Esophagus muscularis mucosa (tissue), 4 donors: Measurements from ENCODE around the gene LAPTM5. TPM values are rescaled to one million over a fixed set of nuclear protein-coding genes. Genes with fewer than 3 reads are reported as not detected.

Source experiments
- DNase-seq: peaks from one replicate; pipeline ENCODE4 v3.0.0-alpha.2; 2017; ENCODE audit errors: extremely low spot score
- H3K27ac ChIP-seq, 4 donors: fragments of 200-600 bp; sonication (generic); replicated peaks in 1 of 4; 1 replicate in 3 of 4; 2 replicates in 1 of 4; pipeline ENCODE4 v1.5.1; 2016 to 2019; ENCODE audit warnings: mild to moderate bottlenecking in 1 of 4
- H3K27me3 ChIP-seq, 4 donors: fragments of 200-600 bp; sonication (generic); one replicate each; pipeline versions ENCODE4 v1.5.1 to v1.6.0; 2016 to 2019
- H3K36me3 ChIP-seq, 4 donors: fragments of 200-600 bp; sonication (generic); one replicate each; pipeline ENCODE4 v1.5.1; 2016 to 2019
- H3K4me1 ChIP-seq, 4 donors: fragments of 200-600 bp; sonication (generic); one replicate each; pipeline ENCODE4 v1.5.1; 2016 to 2019
- H3K4me3 ChIP-seq, 4 donors: fragments of 200-600 bp; sonication (generic); 1 replicate in 2 of 4; 2 replicates in 2 of 4; pipeline ENCODE4 v1.5.1; 2016 to 2019; ENCODE audit warnings: mild to moderate bottlenecking in 4 of 4, moderate library complexity in 1 of 4
- H3K9me3 ChIP-seq, 4 donors: fragments of 200-600 bp; sonication (generic); 1 replicate in 3 of 4; 2 replicates in 1 of 4; pipeline ENCODE4 v1.5.1; 2016 to 2019
- CTCF ChIP-seq, 3 experiments: fragments of 200-600 bp in 2 of 3; fragments of 450-650 bp in 1 of 3; sonication (generic) in 2 of 3; IDR thresholded peaks; one replicate each; pipeline ENCODE4 v1.5.1; 2017 to 2019; ENCODE audit warnings: antibody characterized with exemption in 3 of 3, mild to moderate bottlenecking in 2 of 3, moderate library complexity in 1 of 3
- EP300 ChIP-seq: sonication (generic); formaldehyde crosslinking; IDR thresholded peaks from one replicate; pipeline ENCODE4 v1.6.1; 2017; ENCODE audit warnings: antibody characterized with exemption
- POLR2A ChIP-seq: fragments of 450-650 bp; IDR thresholded peaks from one replicate; pipeline ENCODE4 v1.6.1; 2017; ENCODE audit warnings: antibody characterized with exemption, moderate library complexity, mild to moderate bottlenecking, low read depth
- POLR2AphosphoS5 ChIP-seq, 2 donors: sonication (generic); formaldehyde crosslinking; IDR thresholded peaks; one replicate each; pipeline ENCODE4 v1.6.1; 2017; ENCODE audit warnings: antibody characterized with exemption in 2 of 2
- WGBS: methylation state at CpG from one replicate; pipeline ENCODE4 v1.1.5; 2018; 5-methylcytosine and 5-hydroxymethylcytosine counted together
- intact Hi-C: fragments of 100-400 bp; cut with DNase I; formaldehyde crosslinking; loops from one replicate; pipeline ENCODE4 v1.15.1; 2023
- total RNA-seq, 4 donors: library from RNA; depleted of rRNA; stranded (reverse); fragments of >200 nt; gene quantifications; one replicate each; pipeline versions ENCODE4 v1.1.0 to v1.2.1, GENCODE V29; 2016

The LAPTM5 gene
- total RNA-seq, 4 donors from 2014 or later: 32.4 to 83.7 (median 36.3) TPM

- peaks cover 0 to 35% (median 15%) of the 10 kb centered on the region in 4 donors for H3K36me3 ChIP-seq
- WGBS: 88% methylated on average over 2 of the region's 2 CpGs
- no peaks in the 10 kb centered on the region for H3K9me3 ChIP-seq
- peaks cover 5 to 10% (median 6%) of the 10 kb centered on the region in 4 donors for H3K4me1 ChIP-seq
- no peaks in the 10 kb centered on the region for H3K27me3 ChIP-seq
- H3K27ac ChIP-seq: no peak overlapping the region
- no peak for DNase-seq
- intact Hi-C loops: loop anchor here (5.0 kb wide), 1 partner anchor 208 kb away; no protein-coding TSS in a partner anchor
- no peak overlapping the region for H3K4me3 ChIP-seq
- TF ChIP-seq EP300 (no peak), POLR2AphosphoS5 (IDR thresholded peaks at IDR 0.05) (no peak)
Observed at GRCh38 chr1:30724175-30724574, 33.4 kb downstream of the LAPTM5 start.

DNA sequence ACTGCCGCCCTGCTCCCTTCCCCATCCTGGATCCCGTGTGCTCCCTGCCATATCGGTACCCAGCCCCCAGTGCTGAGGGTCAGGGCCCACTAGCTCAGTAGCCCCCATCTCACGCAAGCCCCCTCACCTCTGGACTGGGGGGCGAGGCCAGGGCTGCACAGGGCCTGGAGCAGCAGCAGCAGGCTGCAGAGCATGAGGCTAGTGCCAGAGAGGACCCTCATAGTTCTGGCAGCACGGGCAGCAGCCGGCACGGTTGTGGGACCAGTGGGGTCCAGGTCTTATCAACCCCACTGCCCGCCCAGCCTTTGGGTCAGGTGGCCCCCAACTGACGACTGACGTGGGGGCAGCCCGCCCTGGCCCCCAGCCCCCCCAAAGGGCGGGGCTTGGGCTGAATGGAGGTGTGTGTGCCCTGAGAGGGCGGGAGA is 34.2 kb downstream of the LAPTM5 start, which contains the start of gene MATN1:
TSS of gene MATN1 (minus strand) at position 255 of the 425 bp plus-strand sequence. CDS start at position 221, 34 bp downstream.
- DNase-seq: no peak
- peaks cover 10 to 15% (median 12%) of the 10 kb centered on the region in 4 donors for H3K4me1 ChIP-seq
- no peak within 1 kb of the TSS for H3K27ac ChIP-seq
- H3K27me3 ChIP-seq: no peaks in the 10 kb centered on the region
- TF ChIP-seq CTCF (IDR thresholded peaks at IDR 0.05) (no peak), EP300 (no peak), POLR2A (no peak), POLR2AphosphoS5 (IDR thresholded peaks at IDR 0.05) (no peak)
- peaks cover 0 to 35% (median 15%) of the 10 kb centered on the region in 4 donors for H3K36me3 ChIP-seq
- 81% methylated on average over 8 of the region's 14 CpGs for WGBS
- H3K9me3 ChIP-seq: no peaks in the 10 kb centered on the region
- intact Hi-C loops: loop anchor here (5.0 kb wide), 1 partner anchor 209 kb away; no protein-coding TSS in a partner anchor
- no peak within 1 kb of the TSS for H3K4me3 ChIP-seq

DNA sequence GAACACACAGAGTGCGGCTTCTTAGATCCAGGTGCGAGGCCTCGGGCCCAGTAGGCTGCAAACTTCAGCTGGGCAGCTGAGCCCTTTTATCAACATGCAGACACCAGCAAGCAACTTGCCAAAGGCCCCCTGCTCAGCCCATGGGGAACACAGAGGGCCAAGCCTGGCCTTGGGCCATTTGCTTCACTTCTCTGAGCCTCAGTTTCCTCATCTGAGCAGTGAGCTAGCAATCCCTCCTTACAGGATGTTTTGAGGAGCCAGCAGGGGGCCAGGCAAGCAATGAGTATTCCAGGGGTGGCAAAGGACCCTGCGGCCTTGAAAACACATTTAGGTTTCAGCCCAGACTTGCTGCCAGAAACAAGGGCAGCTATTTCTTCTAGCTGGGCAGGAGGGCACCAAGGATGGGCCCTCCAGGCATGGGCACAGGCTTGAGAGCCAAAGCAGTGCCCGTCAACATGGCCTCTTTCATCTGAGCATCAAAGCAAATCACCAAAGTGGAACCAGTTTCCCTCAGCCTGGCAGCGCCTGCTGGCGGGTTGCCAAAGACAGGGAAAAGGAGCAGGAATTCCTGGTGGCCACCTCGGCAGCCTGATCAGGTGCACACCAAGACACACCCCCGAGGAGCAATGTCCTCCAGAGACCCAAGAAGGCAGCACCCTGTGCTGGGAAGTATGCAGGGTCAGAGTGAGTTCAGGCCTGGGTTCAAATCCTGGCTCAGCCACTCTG is 35.6 kb downstream of the LAPTM5 start:
- Histone ChIP-seq H3K27ac (no peak overlapping the region), H3K36me3 (peaks cover 0 to 35% (median 15%) of the 10 kb centered on the region in 4 donors), H3K4me3 (no peak overlapping the region), H3K4me1 (peaks cover 10 to 19% (median 16%) of the 10 kb centered on the region in 4 donors), H3K27me3 (no peaks in the 10 kb centered on the region), H3K9me3 (no peaks in the 10 kb centered on the region)
- no peak for DNase-seq
- no peak for TF ChIP-seq POLR2A
- TF ChIP-seq CTCF (IDR thresholded peaks at IDR 0.05): no peak
- no peak for TF ChIP-seq EP300
- TF ChIP-seq POLR2AphosphoS5 (IDR thresholded peaks at IDR 0.05): no peak
- 66% methylated on average over 5 of the region's 9 CpGs for whole genome bisulfite sequencing
- intact Hi-C loops: loop anchor here (5.0 kb wide), 1 partner anchor 210 kb away; no protein-coding TSS in a partner anchor

GRCh38 chr1:30721341-30721793 is 36.2 kb downstream of the LAPTM5 start:
- TF ChIP-seq EP300 (no peak), CTCF (IDR thresholded peaks at IDR 0.05) (no peak), POLR2AphosphoS5 (IDR thresholded peaks at IDR 0.05) (no peak), POLR2A (no peak)
- Histone ChIP-seq H3K4me3 (no peak overlapping the region), H3K36me3 (peaks cover 0 to 34% (median 15%) of the 10 kb centered on the region in 4 donors), H3K27ac (no peak overlapping the region), H3K9me3 (no peaks in the 10 kb centered on the region), H3K4me1 (peaks cover 10 to 19% (median 16%) of the 10 kb centered on the region in 4 donors), H3K27me3 (no peaks in the 10 kb centered on the region)
- DNase-seq: no peak
- intact Hi-C loops: loop anchor here (5.0 kb wide), 1 partner anchor 211 kb away; no protein-coding TSS in a partner anchor
- 90% methylated on average over 7 of the region's 27 CpGs for WGBS
